HUES6 (cell line): ENCODE data around the gene TOX4.

ENCODE experiments used
- H3K27ac ChIP-seq: 2 replicates; pipeline ENCODE4 v1.7.0; 2013; ENCODE audit warnings: low read depth, mild to moderate bottlenecking, low read length, inconsistent platforms
- H3K27me3 ChIP-seq: 2 replicates; pipeline ENCODE4 v1.6.1; 2013; ENCODE audit warnings: low read length; ENCODE audit not compliant: control insufficient read depth, insufficient read depth
- H3K36me3 ChIP-seq: 2 replicates; pipeline ENCODE4 v1.6.1; 2013; ENCODE audit warnings: low read length; ENCODE audit not compliant: control insufficient read depth, insufficient read depth
- H3K4me1 ChIP-seq: 2 replicates; pipeline ENCODE4 v1.6.1; 2013; ENCODE audit warnings: low read length; ENCODE audit not compliant: control insufficient read depth, insufficient read depth
- H3K4me3 ChIP-seq: 2 replicates; pipeline ENCODE4 v1.5.1; 2013; ENCODE audit warnings: low read depth, low read length
- H3K9ac ChIP-seq: one replicate; pipeline ENCODE4 v1.6.1; 2013; ENCODE audit warnings: mild to moderate bottlenecking, low read length
- H3K9me3 ChIP-seq: 2 replicates; pipeline ENCODE4 v1.6.1; 2013; ENCODE audit warnings: low read depth, low read length; ENCODE audit not compliant: control insufficient read depth, insufficient read depth

Gene TOX4

DNA sequence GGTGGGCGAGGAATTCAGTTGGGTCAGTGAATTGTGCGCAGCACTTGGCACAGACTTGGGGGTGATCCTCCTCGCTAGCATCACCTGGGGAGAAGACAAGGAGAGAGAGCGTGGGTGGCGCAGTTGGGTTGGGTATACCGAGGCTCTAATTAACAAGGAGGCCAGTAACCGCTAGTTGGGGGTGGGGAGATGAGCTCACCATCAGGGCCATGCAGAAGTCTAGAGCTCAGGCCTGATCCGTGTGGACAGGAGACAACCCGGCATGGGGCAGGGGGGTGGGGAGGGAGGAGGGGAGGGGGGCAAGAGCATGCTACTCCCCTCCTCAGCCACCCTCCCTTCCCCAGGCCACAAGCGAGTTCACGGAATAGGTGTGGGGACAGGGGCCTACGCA, 48.6 kb downstream of the TOX4 start:
- peak overlapping the region; percentile 84 for H3K9ac ChIP-seq
- H3K27me3 ChIP-seq: no peaks in the 10 kb centered on the region
- H3K4me1 ChIP-seq: peaks cover 62% of the 10 kb centered on the region
- peak overlapping the region; percentile 87 for H3K27ac ChIP-seq
- H3K9me3 ChIP-seq: no peaks in the 10 kb centered on the region
- H3K4me3 ChIP-seq: peak overlapping the region; percentile 82
- H3K36me3 ChIP-seq: peaks cover 49% of the 10 kb centered on the region

DNA sequence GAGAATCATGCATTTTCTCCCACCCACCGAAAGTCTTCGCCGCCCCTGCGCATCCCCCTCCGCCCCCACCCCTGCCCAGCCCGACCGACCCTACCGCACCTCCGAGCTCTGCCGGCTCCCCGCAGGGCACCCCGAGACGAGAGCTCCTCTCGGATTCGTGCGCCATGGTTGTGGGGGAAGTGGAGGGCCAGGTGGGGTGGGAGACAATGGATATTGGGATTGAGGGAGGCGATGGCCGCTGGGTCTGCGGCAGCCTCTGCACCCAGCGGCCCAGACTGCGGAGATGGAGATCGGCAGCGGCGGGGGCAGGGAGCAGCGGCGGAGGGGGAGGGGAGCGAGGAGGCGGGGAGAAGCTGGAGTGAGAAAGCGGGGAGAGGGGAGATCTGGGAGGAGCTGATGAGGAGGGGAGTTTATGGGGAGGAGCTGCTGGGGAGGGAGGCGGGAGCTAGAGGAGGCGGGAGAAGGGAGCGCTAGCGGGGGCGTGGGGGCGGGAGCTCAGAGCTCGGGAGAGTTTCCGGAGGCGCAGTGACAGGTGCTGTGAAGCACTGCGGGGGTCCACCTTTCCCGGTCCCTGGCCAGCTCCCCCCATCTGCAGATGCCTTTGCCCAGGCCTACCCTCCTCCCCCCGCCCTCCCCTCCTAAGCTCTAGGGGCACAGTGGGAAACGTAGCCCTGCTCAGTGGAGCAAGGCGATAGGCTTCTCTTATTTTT, 49.1 kb downstream of the TOX4 start, which contains the start of gene SALL2:
TSS of gene SALL2 (minus strand) at position 385 of the 710 bp plus-strand sequence. CDS start at position 166, 219 bp downstream.
- H3K27me3 ChIP-seq: no peaks in the 10 kb centered on the region
- no peaks in the 10 kb centered on the region for H3K9me3 ChIP-seq
- peak within 1 kb of the TSS; percentile 82 for H3K4me3 ChIP-seq
- peaks cover 66% of the 10 kb centered on the region for H3K4me1 ChIP-seq
- peak within 1 kb of the TSS; percentile 84 for H3K9ac ChIP-seq
- H3K27ac ChIP-seq: peak within 1 kb of the TSS; percentile 87
- peaks cover 44% of the 10 kb centered on the region for H3K36me3 ChIP-seq

DNA sequence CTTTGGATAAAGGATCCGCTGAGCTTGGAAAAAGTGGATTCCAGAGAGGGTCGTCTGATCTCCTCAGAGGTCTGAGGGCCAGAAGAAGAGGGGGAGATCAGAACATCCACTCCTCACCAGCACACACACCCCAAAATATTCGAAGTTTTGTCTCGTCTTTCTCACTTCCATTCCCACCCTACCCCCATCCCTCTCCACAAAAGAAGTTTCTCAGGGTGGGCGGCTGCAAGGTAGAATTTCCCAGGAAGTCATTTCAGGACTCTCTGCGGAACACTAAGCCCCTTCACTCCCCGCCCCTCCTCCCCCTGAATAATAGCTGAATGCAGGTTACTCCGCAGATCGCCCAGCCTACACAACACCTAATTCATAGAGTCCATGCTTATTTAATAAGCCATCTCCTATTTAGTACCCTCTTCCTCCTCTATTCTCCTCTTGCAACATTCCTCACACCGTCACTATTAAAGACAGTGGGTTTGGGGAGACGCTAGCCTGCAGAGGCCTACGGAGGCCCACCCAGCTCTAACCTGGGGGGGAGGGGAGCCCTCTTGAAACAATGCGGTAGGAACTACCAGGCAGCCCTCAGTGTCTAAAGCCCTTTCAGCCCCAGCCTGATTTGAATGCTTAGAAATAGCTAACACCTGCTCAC, 49.8 kb downstream of the TOX4 start:
- peak overlapping the region; percentile 41 for H3K9ac ChIP-seq
- H3K4me1 ChIP-seq: peaks cover 62% of the 10 kb centered on the region
- no peaks in the 10 kb centered on the region for H3K9me3 ChIP-seq
- peak overlapping the region; percentile 82 for H3K4me3 ChIP-seq
- no peaks in the 10 kb centered on the region for H3K27me3 ChIP-seq
- H3K36me3 ChIP-seq: peaks cover 37% of the 10 kb centered on the region
- peak overlapping the region; percentile 51 for H3K27ac ChIP-seq

DNA sequence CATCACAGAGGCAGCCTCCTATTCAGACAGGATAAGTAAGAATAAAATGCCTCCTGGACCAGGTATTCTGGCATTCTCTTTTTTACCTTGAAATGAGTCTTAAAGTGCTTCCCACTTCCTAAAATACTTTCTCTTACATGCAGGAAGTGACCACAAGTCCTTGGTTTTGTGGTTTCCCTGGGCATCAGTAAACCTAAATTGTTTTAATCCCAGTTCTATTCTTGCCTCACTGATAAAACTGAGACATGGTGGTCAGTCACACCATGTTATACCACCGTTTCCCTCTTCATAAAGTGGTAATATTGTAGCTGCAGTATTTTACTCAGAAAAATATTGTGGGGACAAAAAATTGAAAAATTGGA, 50.3 kb downstream of the TOX4 start:
- H3K27ac ChIP-seq: peak overlapping the region; percentile 51
- H3K9me3 ChIP-seq: no peaks in the 10 kb centered on the region
- peaks cover 32% of the 10 kb centered on the region for H3K36me3 ChIP-seq
- peak overlapping the region; percentile 41 for H3K9ac ChIP-seq
- H3K4me1 ChIP-seq: peaks cover 57% of the 10 kb centered on the region
- H3K4me3 ChIP-seq: peak overlapping the region; percentile 82
- no peaks in the 10 kb centered on the region for H3K27me3 ChIP-seq

GRCh38 chr14:21528381-21529348, 51.7 kb downstream of the TOX4 start:
- H3K4me3 ChIP-seq: no peak overlapping the region
- H3K9me3 ChIP-seq: no peaks in the 10 kb centered on the region
- H3K27ac ChIP-seq: peak overlapping the region; percentile 62
- H3K9ac ChIP-seq: no peak overlapping the region
- peaks cover 18% of the 10 kb centered on the region for H3K36me3 ChIP-seq
- peaks cover 52% of the 10 kb centered on the region for H3K4me1 ChIP-seq
- H3K27me3 ChIP-seq: no peaks in the 10 kb centered on the region

DNA sequence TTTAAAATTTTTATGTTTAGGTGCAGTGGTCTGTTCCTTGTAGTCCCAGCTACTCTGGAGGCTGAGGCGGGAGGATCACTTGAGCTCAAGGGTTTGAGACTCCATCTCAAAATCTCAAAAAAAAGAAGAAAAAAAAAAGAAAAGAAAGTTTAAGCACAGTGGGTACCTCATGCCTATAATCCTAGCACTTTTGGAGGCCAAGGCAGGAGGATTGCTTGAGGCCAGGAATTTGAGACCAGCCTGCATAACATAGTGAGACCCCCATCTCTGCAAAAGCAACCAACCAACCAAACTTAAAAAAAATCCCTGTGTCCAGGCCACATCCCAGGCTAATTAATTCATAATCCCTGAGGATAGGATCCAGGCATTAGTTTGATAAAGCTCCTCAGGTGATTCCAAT, 52.5 kb downstream of the TOX4 start:
- Histone ChIP-seq H3K4me1 (peaks cover 51% of the 10 kb centered on the region), H3K27ac (0 out of 2 replicates have a peak overlapping the region, but pooled peaks have one; percentile 62)

DNA sequence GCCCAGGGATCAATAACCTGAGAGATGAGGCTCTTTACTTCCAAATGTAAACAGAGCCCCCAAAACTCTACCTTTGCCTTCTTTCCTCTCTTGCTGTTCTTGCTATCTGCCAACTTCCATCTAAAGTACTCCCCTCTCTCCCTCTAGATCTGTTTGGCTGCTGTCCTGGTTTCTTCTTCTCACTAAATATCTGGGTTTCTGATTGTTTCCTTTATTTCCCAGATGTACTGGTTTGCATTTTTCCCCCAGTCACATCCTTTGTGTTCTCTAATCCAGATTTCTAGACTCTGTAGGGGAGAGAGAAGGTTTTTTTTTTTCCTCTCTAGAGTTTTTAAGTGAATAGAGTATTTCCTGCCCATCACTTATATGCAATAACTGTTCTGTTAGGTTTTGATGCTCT, 56.3 kb downstream of the TOX4 start:
- Histone ChIP-seq H3K27ac (peak overlapping the region; percentile 63), H3K36me3 (no peaks in the 10 kb centered on the region), H3K4me3 (no peak overlapping the region; the same call in 1 of the 2 replicates), H3K9me3 (no peaks in the 10 kb centered on the region), H3K4me1 (peaks cover 49% of the 10 kb centered on the region), H3K9ac (no peak overlapping the region), H3K27me3 (no peaks in the 10 kb centered on the region)

More for the DNA sequence above, 52.5 kb downstream of the TOX4 start:
- Histone ChIP-seq H3K9me3 (no peaks in the 10 kb centered on the region), H3K36me3 (peaks cover 10% of the 10 kb centered on the region), H3K4me3 (no peak overlapping the region), H3K9ac (no peak overlapping the region), H3K27me3 (no peaks in the 10 kb centered on the region)

DNA sequence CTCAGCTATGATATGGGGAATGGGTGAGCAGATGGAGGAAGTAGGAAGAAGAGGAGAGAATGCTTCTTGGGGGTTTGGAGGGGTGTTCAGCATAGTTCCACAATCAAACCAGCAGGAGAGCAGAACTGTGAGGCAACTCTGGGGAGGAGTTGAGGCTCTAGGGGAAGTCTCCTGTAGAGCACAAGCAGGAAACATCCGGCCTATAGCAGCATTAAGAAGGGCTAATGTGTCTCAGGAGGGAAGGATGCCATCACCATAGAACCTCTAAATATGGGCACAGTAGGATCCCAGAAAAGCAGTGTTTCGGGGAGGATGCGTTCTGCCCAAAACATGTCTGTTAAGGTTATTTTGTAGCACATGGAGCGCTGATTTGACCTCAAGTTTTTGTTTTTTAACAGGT, 57.6 kb downstream of the TOX4 start:
- Histone ChIP-seq H3K36me3 (no peaks in the 10 kb centered on the region), H3K4me3 (peak overlapping the region; percentile 85), H3K4me1 (peaks cover 51% of the 10 kb centered on the region), H3K27ac (peak overlapping the region; percentile 66), H3K27me3 (no peaks in the 10 kb centered on the region), H3K9me3 (no peaks in the 10 kb centered on the region), H3K9ac (peak overlapping the region; percentile 47)

- Histone ChIP-seq H3K36me3 (no peaks in the 10 kb centered on the region), H3K9ac (peak overlapping the region; percentile 77), H3K4me3 (peak overlapping the region; percentile 85), H3K27ac (peak overlapping the region; percentile 66), H3K9me3 (no peaks in the 10 kb centered on the region), H3K4me1 (peaks cover 51% of the 10 kb centered on the region), H3K27me3 (no peaks in the 10 kb centered on the region)
Observed at GRCh38 chr14:21535545-21536417, 58.8 kb downstream of the TOX4 start.

DNA sequence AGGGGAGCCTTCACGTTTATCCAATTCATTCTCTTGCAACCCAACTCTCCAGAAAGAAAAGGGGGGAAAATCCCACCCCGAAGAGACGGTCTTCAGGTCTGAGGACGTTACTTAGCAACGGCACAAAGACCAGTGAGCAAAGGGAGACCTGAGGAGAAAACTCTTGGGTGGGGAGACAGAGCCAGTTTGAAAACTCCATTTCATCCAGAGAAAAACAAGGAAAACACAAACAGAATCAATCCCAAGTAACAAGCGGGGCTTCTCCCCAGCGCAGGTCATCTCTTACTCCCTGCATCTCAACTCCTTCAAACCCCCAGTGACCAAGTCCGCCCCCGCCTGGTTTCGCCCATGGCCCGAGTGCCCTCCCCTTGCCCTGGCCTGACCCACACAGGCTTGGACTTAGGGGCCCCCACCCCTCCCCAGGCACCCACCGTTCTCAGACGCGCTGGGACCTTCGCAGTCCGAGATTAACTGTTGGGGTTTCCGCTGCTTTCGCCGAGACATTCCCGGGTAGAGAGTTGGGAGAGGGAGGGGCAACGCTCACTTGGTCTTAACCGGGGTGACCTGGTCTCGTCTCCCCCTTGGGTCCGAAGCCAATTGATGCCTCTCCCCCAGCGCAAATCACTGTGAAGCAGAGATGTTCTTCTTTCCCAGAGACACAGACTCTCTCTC, 59.6 kb downstream of the TOX4 start:
- Histone ChIP-seq H3K9me3 (no peaks in the 10 kb centered on the region), H3K9ac (peak overlapping the region; percentile 77), H3K27ac (peak overlapping the region; percentile 59), H3K4me3 (peak overlapping the region; percentile 85), H3K36me3 (no peaks in the 10 kb centered on the region), H3K27me3 (no peaks in the 10 kb centered on the region), H3K4me1 (peaks cover 48% of the 10 kb centered on the region)
